Measurements from ENCODE around the gene RNF186. TPM values are rescaled to one million over a fixed set of nuclear protein-coding genes. Genes with fewer than 3 reads are reported as not detected.

Gene RNF186
- total RNA-seq, 4 donors from 2014 or later, result 10.5 to 174 (median 63.2) TPM

- TF ChIP-seq, protein P1, sequence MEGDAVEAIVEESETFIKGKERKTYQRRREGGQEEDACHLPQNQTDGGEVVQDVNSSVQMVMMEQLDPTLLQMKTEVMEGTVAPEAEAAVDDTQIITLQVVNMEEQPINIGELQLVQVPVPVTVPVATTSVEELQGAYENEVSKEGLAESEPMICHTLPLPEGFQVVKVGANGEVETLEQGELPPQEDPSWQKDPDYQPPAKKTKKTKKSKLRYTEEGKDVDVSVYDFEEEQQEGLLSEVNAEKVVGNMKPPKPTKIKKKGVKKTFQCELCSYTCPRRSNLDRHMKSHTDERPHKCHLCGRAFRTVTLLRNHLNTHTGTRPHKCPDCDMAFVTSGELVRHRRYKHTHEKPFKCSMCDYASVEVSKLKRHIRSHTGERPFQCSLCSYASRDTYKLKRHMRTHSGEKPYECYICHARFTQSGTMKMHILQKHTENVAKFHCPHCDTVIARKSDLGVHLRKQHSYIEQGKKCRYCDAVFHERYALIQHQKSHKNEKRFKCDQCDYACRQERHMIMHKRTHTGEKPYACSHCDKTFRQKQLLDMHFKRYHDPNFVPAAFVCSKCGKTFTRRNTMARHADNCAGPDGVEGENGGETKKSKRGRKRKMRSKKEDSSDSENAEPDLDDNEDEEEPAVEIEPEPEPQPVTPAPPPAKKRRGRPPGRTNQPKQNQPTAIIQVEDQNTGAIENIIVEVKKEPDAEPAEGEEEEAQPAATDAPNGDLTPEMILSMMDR (IDR thresholded peaks at IDR 0.05), result no peak
- TF ChIP-seq POLR2AphosphoS5 (IDR thresholded peaks at IDR 0.05) (peak; percentile 78 to 92 (median 90)), EP300 (IDR thresholded peaks at IDR 0.05; ENCODE audit: low read depth) (peak; percentile 65), POLR2A (IDR thresholded peaks at IDR 0.05) (peak; percentile 88)
- Histone ChIP-seq H3K27ac (peak overlapping the region; percentile 74 to 87 (median 84)), H3K36me3 (no peaks in the 10 kb centered on the region), H3K27me3 (no peaks in the 10 kb centered on the region), H3K4me1 (peaks cover 2 to 31% (median 21%) of the 10 kb centered on the region in 4 donors), H3K4me3 (peak overlapping the region in 3 of 4 donors; percentile 28 to 47 (median 45)), H3K9me3 (no peaks in the 10 kb centered on the region)
- DNase-seq, result peak; percentile 79
- in situ Hi-C loops (cut with MboI; ENCODE audit: low pct_ligation_motif_present in 1 of 4, low pct_unique_long_range_greater_than_20kb in 1 of 4, low sequenced_read_pairs in 3 of 4) (no loop called here), intact Hi-C loops (cut with DNase I; ENCODE audit: low total_unique reads) (no loop called here)
- 21 to 29% methylated on average over 6 to 15 of the region's 15 CpGs for WGBS, 2 donors (ENCODE audit: low coverage in 1 of 2)
These were observed 2.0 kb downstream of the RNF186 start for GRCh38 chr1:19812875-19813642.

- in situ Hi-C loops (cut with MboI; ENCODE audit: low pct_ligation_motif_present in 1 of 4, low pct_unique_long_range_greater_than_20kb in 1 of 4, low sequenced_read_pairs in 3 of 4), result no loop called here
- 64% methylated on average over 5 of the region's 5 CpGs; no CpG with 5 or more reads in 1 of the 2 donors for WGBS, 2 donors (ENCODE audit: low coverage in 1 of 2)
- Histone ChIP-seq H3K4me3 (no peak overlapping the region), H3K27me3 (no peaks in the 10 kb centered on the region), H3K9me3 (no peaks in the 10 kb centered on the region), H3K36me3 (no peaks in the 10 kb centered on the region), H3K4me1 (peaks cover 2 to 23% (median 13%) of the 10 kb centered on the region in 4 donors), H3K27ac (peak overlapping the region; percentile 74 to 87 (median 84))
- peak in 1 of 3 donors; percentile 9 for TF ChIP-seq POLR2AphosphoS5 (IDR thresholded peaks at IDR 0.05)
- TF ChIP-seq EP300 (IDR thresholded peaks at IDR 0.05; ENCODE audit: low read depth), result no peak
- TF ChIP-seq, protein P1 (IDR thresholded peaks at IDR 0.05), result peak; percentile 44 to 59 (median 53)
- no peak for TF ChIP-seq POLR2A (IDR thresholded peaks at IDR 0.05)
- intact Hi-C loops (cut with DNase I; ENCODE audit: low total_unique reads), result no loop called here
- DNase-seq, result peak; percentile 66
These were observed 3.8 kb downstream of the RNF186 start for GRCh38 chr1:19811206-19811851.

DNA sequence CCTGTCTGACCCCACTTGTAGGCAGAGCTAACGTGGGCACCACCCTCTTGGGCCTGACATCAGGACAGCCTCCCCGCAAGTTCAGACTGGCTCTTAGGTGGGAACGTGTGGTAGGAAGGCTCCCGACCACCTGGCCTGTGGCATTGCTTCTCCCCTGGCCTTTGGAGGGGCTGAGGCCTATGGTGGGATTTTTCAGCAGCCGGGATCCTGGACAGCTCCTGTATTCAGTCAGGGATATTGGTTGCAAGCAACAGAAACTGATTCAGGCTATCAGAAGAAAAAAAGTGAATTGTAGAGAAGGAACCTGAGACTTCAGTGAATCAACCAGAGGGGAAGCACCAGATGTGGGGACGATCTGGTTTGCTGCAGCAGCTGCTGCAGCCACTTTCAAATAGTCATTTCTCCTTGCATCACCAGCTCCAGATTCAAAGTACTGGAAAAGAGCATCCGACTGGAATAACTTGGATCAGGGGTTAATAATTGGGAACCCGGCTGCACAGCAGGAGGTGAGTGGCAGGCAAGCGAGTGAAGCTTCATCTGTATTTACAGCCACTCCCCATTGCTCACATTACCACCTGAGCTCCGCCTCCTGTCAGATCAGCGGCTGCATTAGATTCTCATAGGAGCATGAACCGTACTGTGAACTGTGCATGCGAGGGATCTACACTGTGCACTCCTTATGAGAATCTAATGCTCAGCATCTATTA is 5.9 kb downstream of the RNF186 start:
- H3K9me3 ChIP-seq, result no peaks in the 10 kb centered on the region
- intact Hi-C loops (cut with DNase I; ENCODE audit: low total_unique reads), result no loop called here
- no peaks in the 10 kb centered on the region for H3K27me3 ChIP-seq
- no peak overlapping the region for H3K4me3 ChIP-seq
- no peaks in the 10 kb centered on the region for H3K36me3 ChIP-seq
- DNase-seq, result peak; percentile 48
- in situ Hi-C loops (cut with MboI; ENCODE audit: low pct_ligation_motif_present in 1 of 4, low pct_unique_long_range_greater_than_20kb in 1 of 4, low sequenced_read_pairs in 3 of 4), result no loop called here
- peak overlapping the region in 1 of 4 donors; percentile 61 for H3K27ac ChIP-seq
- no peak for TF ChIP-seq EP300 (IDR thresholded peaks at IDR 0.05; ENCODE audit: low read depth)
- no peak for TF ChIP-seq POLR2AphosphoS5 (IDR thresholded peaks at IDR 0.05)
- TF ChIP-seq POLR2A (IDR thresholded peaks at IDR 0.05), result no peak
- TF ChIP-seq, protein P1 (IDR thresholded peaks at IDR 0.05), result no peak
- 71% methylated on average over 7 to 13 of the region's 13 CpGs for WGBS, 2 donors (ENCODE audit: low coverage in 1 of 2)
- H3K4me1 ChIP-seq, result peaks cover 0 to 16% (median 10%) of the 10 kb centered on the region in 4 donors

DNA sequence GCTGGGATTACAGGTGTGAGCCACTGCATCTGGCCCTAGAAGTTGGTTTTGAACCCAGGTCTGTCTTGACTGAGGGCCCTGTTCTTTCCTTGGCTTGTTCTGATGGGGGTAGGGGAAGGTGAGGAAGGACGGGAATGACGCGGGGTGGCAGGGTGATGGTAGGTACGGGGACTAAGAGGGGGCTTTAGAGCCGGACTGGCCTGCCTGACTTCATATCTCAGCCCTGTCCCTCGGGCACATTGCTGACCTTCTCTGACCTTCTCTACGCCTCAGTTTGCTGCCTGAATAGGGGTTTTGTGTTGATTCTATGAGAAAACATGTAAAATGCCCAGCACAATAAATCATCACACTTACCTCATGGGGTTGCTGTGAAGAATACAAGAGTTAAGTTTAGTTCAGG is 6.7 kb downstream of the RNF186 start:
- in situ Hi-C loops (cut with MboI; ENCODE audit: low pct_ligation_motif_present in 1 of 4, low pct_unique_long_range_greater_than_20kb in 1 of 4, low sequenced_read_pairs in 3 of 4), result no loop called here
- WGBS, 2 donors (ENCODE audit: low coverage in 1 of 2), result 84 to 92% methylated on average over 4 to 7 of the region's 7 CpGs
- DNase-seq, result no peak
- no peaks in the 10 kb centered on the region for H3K36me3 ChIP-seq
- TF ChIP-seq POLR2A (IDR thresholded peaks at IDR 0.05) (no peak), POLR2AphosphoS5 (IDR thresholded peaks at IDR 0.05) (no peak), EP300 (IDR thresholded peaks at IDR 0.05; ENCODE audit: low read depth) (no peak)
- TF ChIP-seq, protein P1 (IDR thresholded peaks at IDR 0.05), result no peak
- peaks cover 0 to 16% (median 10%) of the 10 kb centered on the region in 4 donors for H3K4me1 ChIP-seq
- H3K27me3 ChIP-seq, result no peaks in the 10 kb centered on the region
- H3K27ac ChIP-seq, result no peak overlapping the region
- no peaks in the 10 kb centered on the region for H3K9me3 ChIP-seq
- no peak overlapping the region for H3K4me3 ChIP-seq
- intact Hi-C loops (cut with DNase I; ENCODE audit: low total_unique reads), result no loop called here

All from transverse colon (tissue), 4 donors.